K562 (cell line): Measurements from ENCODE around the gene ERC2.

Source experiments
- CHD4 ChIP-seq: fragments of 200-600 bp; sonication (generic); IDR thresholded peaks from 3 replicates; pipeline ENCODE4 v1.6.1; 2012; ENCODE audit warnings: low read depth, mild to moderate bottlenecking, mixed read lengths, low read length, inconsistent platforms; ENCODE audit not compliant: insufficient read depth, insufficient replicate concordance, poor library complexity, severe bottlenecking
- CTCF ChIP-seq, 3 experiments: IDR thresholded peaks in 2 of 3; conservative IDR thresholded peaks in 1 of 3; 2 replicates each; pipeline ENCODE4 v1.5.1; 2011 to 2012; ENCODE audit warnings: low read length in 3 of 3, mild to moderate bottlenecking in 3 of 3, control low read depth in 2 of 3, improper control_type of control experiment in 1 of 3, inconsistent platforms in 1 of 3, low read depth in 1 of 3, mixed read lengths in 1 of 3, moderate library complexity in 1 of 3; ENCODE audit not compliant: insufficient read depth in 2 of 3
- ETV1 ChIP-seq: fragments of 450-650 bp; conservative IDR thresholded peaks from 2 replicates; pipeline ENCODE4 v1.6.1; 2016; ENCODE audit warnings: missing genetic modification characterization, control low read depth, low read depth, missing compliant biosample characterization
- EWSR1 ChIP-seq: fragments of 450-650 bp; IDR thresholded peaks from 2 replicates; pipeline ENCODE4 v1.6.1; 2018; ENCODE audit warnings: borderline replicate concordance, mild to moderate bottlenecking, low read depth, moderate library complexity; ENCODE audit not compliant: partially characterized antibody
- TCF7 ChIP-seq: sonication (generic); IDR thresholded peaks from 2 replicates; pipeline ENCODE4 v1.6.1; 2016; ENCODE audit warnings: antibody characterized with exemption, borderline replicate concordance
- TF ChIP-seq, protein P1 (sequence below), 2 experiments: IDR thresholded peaks; 2 replicates each; pipeline ENCODE4 v1.6.1; 2012; ENCODE audit warnings: improper control_type of control experiment in 2 of 2, low read depth in 2 of 2, low read length in 2 of 2, borderline replicate concordance in 1 of 2

DNA sequence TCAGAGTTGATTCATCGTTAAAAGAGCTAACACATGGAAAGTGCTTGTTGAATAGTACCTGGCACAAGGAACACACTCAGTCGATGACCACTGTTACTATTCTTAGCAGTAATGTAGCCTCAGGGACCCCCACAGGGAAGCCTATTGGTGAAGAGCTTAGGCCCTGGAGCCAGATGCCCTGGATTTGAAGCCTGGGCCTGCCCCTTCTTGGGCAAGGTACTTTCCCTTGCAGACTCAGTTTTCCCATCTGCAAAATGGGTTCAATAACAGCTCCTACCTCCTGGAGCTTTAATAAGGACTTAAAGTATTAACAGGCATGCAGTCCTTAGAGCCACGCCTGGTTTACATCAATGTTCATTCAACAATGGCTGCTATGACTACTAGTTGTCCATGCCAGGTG, 884.2 kb downstream of the ERC2 start:
- no peak for TF ChIP-seq CHD4
- no peak for TF ChIP-seq EWSR1
- TF ChIP-seq, protein P1, sequence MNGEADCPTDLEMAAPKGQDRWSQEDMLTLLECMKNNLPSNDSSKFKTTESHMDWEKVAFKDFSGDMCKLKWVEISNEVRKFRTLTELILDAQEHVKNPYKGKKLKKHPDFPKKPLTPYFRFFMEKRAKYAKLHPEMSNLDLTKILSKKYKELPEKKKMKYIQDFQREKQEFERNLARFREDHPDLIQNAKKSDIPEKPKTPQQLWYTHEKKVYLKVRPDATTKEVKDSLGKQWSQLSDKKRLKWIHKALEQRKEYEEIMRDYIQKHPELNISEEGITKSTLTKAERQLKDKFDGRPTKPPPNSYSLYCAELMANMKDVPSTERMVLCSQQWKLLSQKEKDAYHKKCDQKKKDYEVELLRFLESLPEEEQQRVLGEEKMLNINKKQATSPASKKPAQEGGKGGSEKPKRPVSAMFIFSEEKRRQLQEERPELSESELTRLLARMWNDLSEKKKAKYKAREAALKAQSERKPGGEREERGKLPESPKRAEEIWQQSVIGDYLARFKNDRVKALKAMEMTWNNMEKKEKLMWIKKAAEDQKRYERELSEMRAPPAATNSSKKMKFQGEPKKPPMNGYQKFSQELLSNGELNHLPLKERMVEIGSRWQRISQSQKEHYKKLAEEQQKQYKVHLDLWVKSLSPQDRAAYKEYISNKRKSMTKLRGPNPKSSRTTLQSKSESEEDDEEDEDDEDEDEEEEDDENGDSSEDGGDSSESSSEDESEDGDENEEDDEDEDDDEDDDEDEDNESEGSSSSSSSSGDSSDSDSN (IDR thresholded peaks at IDR 0.05; ENCODE audit: borderline replicate concordance in 1 of 2, low read depth in 2 of 2, low read length in 2 of 2), result no peak
- no peak for TF ChIP-seq TCF7
- no peak for TF ChIP-seq CTCF (IDR thresholded peaks at IDR 0.05 in 2 of 3, conservative IDR thresholded peaks at IDR 0.05 in 1 of 3; ENCODE audit: insufficient read depth in 2 of 3, low read depth in 1 of 3, low read length in 3 of 3)
- no peak for TF ChIP-seq ETV1 (tag)
